ENCODE results near the gene SAMD4A.

Gene SAMD4A

DNA sequence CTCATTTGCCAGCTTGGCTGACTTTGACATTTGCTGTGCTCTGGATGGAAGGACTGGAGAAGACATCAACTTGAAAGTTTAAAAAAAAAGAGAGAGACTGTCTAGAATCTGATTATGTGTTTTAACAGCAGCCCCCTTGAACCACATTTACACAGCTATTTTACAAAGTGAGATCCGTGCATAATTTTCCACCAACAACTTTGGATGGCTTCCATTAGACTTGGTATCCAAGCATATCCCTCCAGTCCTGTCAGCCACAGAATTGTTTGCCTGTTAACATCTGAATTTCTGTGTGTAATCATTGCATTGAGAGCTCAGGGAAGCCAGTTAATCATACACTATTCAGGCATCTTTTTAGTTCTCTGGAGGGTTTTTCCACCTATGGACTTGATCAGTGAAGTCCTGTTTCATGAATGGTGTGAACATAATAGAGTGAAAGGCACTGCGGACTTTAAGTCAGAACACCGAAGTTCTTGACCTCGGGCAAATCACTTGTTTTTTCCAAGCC lies 93.7 kb downstream of the SAMD4A start:
- no peak overlapping the region for H3K4me3 ChIP-seq (ENCODE audit: low read depth, low read length)
- no peak for DNase-seq (ENCODE audit: low read depth)
- in situ Hi-C loops (cut with HindIII; ENCODE audit: low sequenced_read_pairs) = no loop called here
- TF ChIP-seq CTCF (IDR thresholded peaks at IDR 0.05; ENCODE audit: low read depth, low read length, missing control alignments) = no peak

DNA sequence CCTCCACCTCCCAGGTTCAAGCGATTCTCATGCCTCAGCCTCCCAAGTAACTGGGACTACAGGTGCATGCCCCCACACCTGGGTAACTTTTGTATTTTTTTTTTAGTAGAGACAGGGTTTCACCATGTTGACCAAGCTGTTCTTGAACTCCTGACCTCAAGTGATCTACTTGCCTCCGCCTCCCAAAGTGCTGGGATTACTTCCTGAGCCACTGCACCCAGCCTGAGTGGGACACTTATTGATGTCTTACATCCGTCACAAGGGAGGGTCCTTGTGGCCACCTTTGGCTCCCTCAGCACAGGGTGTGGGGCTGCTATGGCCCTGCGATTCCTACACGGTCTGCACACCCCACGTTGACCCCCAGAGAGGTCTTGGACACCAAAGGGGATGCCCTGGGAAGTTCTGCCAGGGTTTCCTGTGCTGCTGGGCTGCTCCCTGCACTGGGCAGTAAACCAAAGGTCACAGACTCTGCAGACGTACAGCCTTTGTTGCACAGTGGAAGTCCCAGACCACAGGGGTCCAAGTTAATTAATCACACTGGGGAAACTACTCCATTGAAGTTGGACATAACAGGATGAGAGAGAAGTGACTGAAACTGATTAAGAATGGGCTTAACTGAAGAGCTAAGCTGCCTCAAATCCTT lies 95.7 kb downstream of the SAMD4A start:
- DNase-seq (ENCODE audit: low read depth) = no peak
- H3K4me3 ChIP-seq (ENCODE audit: low read depth, low read length) = no peak overlapping the region
- in situ Hi-C loops (cut with HindIII; ENCODE audit: low sequenced_read_pairs) = no loop called here
- TF ChIP-seq CTCF (IDR thresholded peaks at IDR 0.05; ENCODE audit: low read depth, low read length, missing control alignments) = no peak

DNA sequence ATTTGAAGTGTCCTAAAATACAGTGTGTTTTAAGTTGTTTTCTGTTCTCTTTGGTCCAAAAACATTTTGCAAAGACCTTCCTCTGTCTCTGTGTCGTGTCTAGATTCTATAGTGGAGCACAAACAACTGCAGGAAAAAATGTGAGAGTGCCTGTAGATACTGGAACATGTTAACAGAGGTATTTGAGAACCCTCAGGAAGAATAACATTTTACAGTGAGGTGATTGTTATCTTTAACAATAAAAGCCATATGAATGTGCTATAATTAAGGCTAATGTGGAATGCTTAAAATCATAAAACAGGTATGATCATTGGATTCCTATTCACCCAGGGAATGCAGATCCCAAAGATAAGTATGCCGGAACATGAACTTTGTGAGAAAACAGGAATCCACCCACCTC lies 98.0 kb downstream of the SAMD4A start:
- no peak overlapping the region for H3K4me3 ChIP-seq (ENCODE audit: low read depth, low read length)
- DNase-seq (ENCODE audit: low read depth) = no peak
- TF ChIP-seq CTCF (IDR thresholded peaks at IDR 0.05; ENCODE audit: low read depth, low read length, missing control alignments) = no peak
- in situ Hi-C loops (cut with HindIII; ENCODE audit: low sequenced_read_pairs) = no loop called here

DNA sequence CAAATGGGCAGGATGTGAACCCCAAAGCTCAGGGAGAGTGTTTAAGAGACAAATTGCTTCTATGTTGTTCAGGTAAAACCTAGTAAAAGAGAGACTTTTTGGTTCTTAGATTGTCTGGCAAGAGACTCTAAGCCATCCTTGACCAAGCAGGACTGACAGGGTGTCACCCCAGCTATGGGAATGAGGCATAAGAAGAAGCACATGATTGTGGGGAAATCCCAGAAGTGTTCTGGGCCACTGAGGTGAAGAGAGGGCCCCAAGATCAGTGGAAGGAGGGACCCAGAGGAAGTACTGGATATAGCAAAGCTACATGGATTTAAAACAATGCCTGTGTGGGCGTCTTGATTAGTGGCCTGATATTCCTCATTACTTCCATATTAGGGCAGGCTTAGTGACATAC lies 99.0 kb downstream of the SAMD4A start:
- no peak for TF ChIP-seq CTCF (IDR thresholded peaks at IDR 0.05; ENCODE audit: low read depth, low read length, missing control alignments)
- in situ Hi-C loops (cut with HindIII; ENCODE audit: low sequenced_read_pairs) = no loop called here
- DNase-seq (ENCODE audit: low read depth) = no peak

GRCh38 chr14:54667026-54667744 lies 100.3 kb downstream of the SAMD4A start:
- TF ChIP-seq CTCF (IDR thresholded peaks at IDR 0.05; ENCODE audit: low read depth, low read length, missing control alignments) = no peak
- no peak overlapping the region for H3K4me3 ChIP-seq (ENCODE audit: low read depth, low read length)
- in situ Hi-C loops (cut with HindIII; ENCODE audit: low sequenced_read_pairs) = no loop called here
- DNase-seq (ENCODE audit: low read depth) = no peak

More for the DNA sequence above, 99.0 kb downstream of the SAMD4A start:
- no peak overlapping the region for H3K4me3 ChIP-seq (ENCODE audit: low read depth, low read length)

GRCh38 chr14:54667764-54668163 lies 100.8 kb downstream of the SAMD4A start:
- no peak for DNase-seq (ENCODE audit: low read depth)
- no peak for TF ChIP-seq CTCF (IDR thresholded peaks at IDR 0.05; ENCODE audit: low read depth, low read length, missing control alignments)
- H3K4me3 ChIP-seq (ENCODE audit: low read depth, low read length) = no peak overlapping the region
- in situ Hi-C loops (cut with HindIII; ENCODE audit: low sequenced_read_pairs) = no loop called here
